ENCODE measurements around the gene IFIT1B. TPM values are rescaled to one million over a fixed set of nuclear protein-coding genes. Genes with fewer than 3 reads are reported as not detected.
"Not testable (repeated sequence)": the region's sequence is repeated elsewhere in the genome, so short reads cannot be mapped to it uniquely, and the experiment has no call there.

The IFIT1B gene
- not detected for total RNA-seq
- long read RNA-seq = 0 reads

GRCh38 chr10:89377705-89378637, at the start of gene IFIT1B:
TSS of gene IFIT1B (plus strand) at chr10:89378056. CDS start at chr10:89378136, 80 bp downstream.
- no peak for DNase-seq
- ATAC-seq = no peak
- intact Hi-C loops (cut with DNase I, micrococcal nuclease) = no loop called here

- no peak for DNase-seq
- ATAC-seq = no peak
- intact Hi-C loops (cut with DNase I, micrococcal nuclease) = no loop called here
Observed at GRCh38 chr10:89329151-89329550, 48.7 kb upstream of the IFIT1B start.

- DNase-seq; ATAC-seq; intact Hi-C loops (cut with DNase I, micrococcal nuclease): not testable (repeated sequence)
Observed at GRCh38 chr10:89330014-89330413, 47.8 kb upstream of the IFIT1B start.

GRCh38 chr10:89330537-89331212, 47.2 kb upstream of the IFIT1B start:
- intact Hi-C loops (cut with DNase I, micrococcal nuclease) = no loop called here
- DNase-seq = no peak
- ATAC-seq = no peak

- ATAC-seq; intact Hi-C loops (cut with DNase I, micrococcal nuclease); DNase-seq: not testable (repeated sequence)
Observed at GRCh38 chr10:89331487-89332122, 46.3 kb upstream of the IFIT1B start.

- peak in 1 of 2 donors; percentile 14 for DNase-seq
- intact Hi-C loops (cut with DNase I, micrococcal nuclease) = no loop called here
- ATAC-seq = peak; percentile 91
Observed at GRCh38 chr10:89332123-89332633, 45.7 kb upstream of the IFIT1B start.

GRCh38 chr10:89335226-89335625, 42.6 kb upstream of the IFIT1B start:
- DNase-seq (no peak), ATAC-seq (no peak)

GRCh38 chr10:89336241-89336640, 41.6 kb upstream of the IFIT1B start:
- DNase-seq = no peak
- intact Hi-C loops (cut with DNase I, micrococcal nuclease) = no loop called here
- no peak for ATAC-seq

More at GRCh38 chr10:89335226-89335625, 42.6 kb upstream of the IFIT1B start:
- intact Hi-C loops (cut with DNase I, micrococcal nuclease) = no loop called here

GRCh38 chr10:89337484-89337883, 40.4 kb upstream of the IFIT1B start:
- DNase-seq (no peak), ATAC-seq (no peak)
- intact Hi-C loops (cut with DNase I, micrococcal nuclease) = no loop called here

- ATAC-seq = no peak
- DNase-seq = no peak
- intact Hi-C loops (cut with DNase I, micrococcal nuclease) = no loop called here
Observed at GRCh38 chr10:89338713-89339112, 39.1 kb upstream of the IFIT1B start.

GRCh38 chr10:89339875-89340274, 38.0 kb upstream of the IFIT1B start:
- no peak for ATAC-seq
- intact Hi-C loops (cut with DNase I, micrococcal nuclease) = no loop called here
- no peak for DNase-seq

GRCh38 chr10:89341649-89342048, 36.2 kb upstream of the IFIT1B start:
- no peak for DNase-seq
- no peak for ATAC-seq
- intact Hi-C loops (cut with DNase I, micrococcal nuclease) = no loop called here

- intact Hi-C loops (cut with DNase I, micrococcal nuclease) = no loop called here
- DNase-seq (no peak), ATAC-seq (no peak)
Observed at GRCh38 chr10:89342206-89342958, 35.5 kb upstream of the IFIT1B start.

GRCh38 chr10:89343089-89343767, 34.6 kb upstream of the IFIT1B start:
- ATAC-seq = no peak
- intact Hi-C loops (cut with DNase I, micrococcal nuclease) = no loop called here
- DNase-seq = no peak

- no peak for ATAC-seq
- no peak for DNase-seq
Observed at GRCh38 chr10:89344156-89344555, 33.7 kb upstream of the IFIT1B start.

GRCh38 chr10:89345367-89346000, 32.4 kb upstream of the IFIT1B start:
- DNase-seq = no peak
- intact Hi-C loops (cut with DNase I, micrococcal nuclease) = no loop called here
- no peak for ATAC-seq

More at GRCh38 chr10:89344156-89344555, 33.7 kb upstream of the IFIT1B start:
- intact Hi-C loops (cut with DNase I, micrococcal nuclease) = no loop called here

- no peak for DNase-seq
- ATAC-seq = peak; percentile 59
- intact Hi-C loops (cut with DNase I, micrococcal nuclease) = no loop called here
Observed at GRCh38 chr10:89346405-89347254, 31.2 kb upstream of the IFIT1B start.

All from left colon (tissue), 2 donors.